ENCODE results near the gene ERC1. TPM values are rescaled to one million over a fixed set of nuclear protein-coding genes. Genes with fewer than 3 reads are reported as not detected.

ERC1 gene
- total RNA-seq, 1 experiment from 2014 or later = 40.4 TPM

- CTCF ChIA-PET = no interaction called here
- DNase-seq (ENCODE audit: low read depth, low spot score) = no peak
- intact Hi-C loops (cut with micrococcal nuclease; ENCODE audit: unreplicated experiment) (no loop called here), in situ Hi-C loops (cut with HindIII; ENCODE audit: low pct_unique_long_range_greater_than_20kb, low sequenced_read_pairs) (no loop called here)
- H3K27me3 ChIP-seq (ENCODE audit: control insufficient read depth, insufficient read depth, low read length) = no peaks in the 10 kb centered on the region
- H3K36me3 ChIP-seq (ENCODE audit: control insufficient read depth, insufficient read depth, low read length) = no peaks in the 10 kb centered on the region
- H3K4me1 ChIP-seq (ENCODE audit: control insufficient read depth, insufficient read depth, low read length) = peaks cover 14% of the 10 kb centered on the region
- BruUV-seq (replicated peaks) = no TSS peak
- POLR2A ChIA-PET = no interaction called here
- no peak overlapping the region for H3K4me3 ChIP-seq (ENCODE audit: low read depth in 2 of 2, low read length in 2 of 2)
- no peak for TF ChIP-seq POLR2AphosphoS5 (IDR thresholded peaks at IDR 0.05; ENCODE audit: low read depth, low read length)
- no peak for TF ChIP-seq SIN3A (IDR thresholded peaks at IDR 0.05; ENCODE audit: borderline replicate concordance, insufficient read depth, low read depth, low read length)
- TF ChIP-seq, protein P1, sequence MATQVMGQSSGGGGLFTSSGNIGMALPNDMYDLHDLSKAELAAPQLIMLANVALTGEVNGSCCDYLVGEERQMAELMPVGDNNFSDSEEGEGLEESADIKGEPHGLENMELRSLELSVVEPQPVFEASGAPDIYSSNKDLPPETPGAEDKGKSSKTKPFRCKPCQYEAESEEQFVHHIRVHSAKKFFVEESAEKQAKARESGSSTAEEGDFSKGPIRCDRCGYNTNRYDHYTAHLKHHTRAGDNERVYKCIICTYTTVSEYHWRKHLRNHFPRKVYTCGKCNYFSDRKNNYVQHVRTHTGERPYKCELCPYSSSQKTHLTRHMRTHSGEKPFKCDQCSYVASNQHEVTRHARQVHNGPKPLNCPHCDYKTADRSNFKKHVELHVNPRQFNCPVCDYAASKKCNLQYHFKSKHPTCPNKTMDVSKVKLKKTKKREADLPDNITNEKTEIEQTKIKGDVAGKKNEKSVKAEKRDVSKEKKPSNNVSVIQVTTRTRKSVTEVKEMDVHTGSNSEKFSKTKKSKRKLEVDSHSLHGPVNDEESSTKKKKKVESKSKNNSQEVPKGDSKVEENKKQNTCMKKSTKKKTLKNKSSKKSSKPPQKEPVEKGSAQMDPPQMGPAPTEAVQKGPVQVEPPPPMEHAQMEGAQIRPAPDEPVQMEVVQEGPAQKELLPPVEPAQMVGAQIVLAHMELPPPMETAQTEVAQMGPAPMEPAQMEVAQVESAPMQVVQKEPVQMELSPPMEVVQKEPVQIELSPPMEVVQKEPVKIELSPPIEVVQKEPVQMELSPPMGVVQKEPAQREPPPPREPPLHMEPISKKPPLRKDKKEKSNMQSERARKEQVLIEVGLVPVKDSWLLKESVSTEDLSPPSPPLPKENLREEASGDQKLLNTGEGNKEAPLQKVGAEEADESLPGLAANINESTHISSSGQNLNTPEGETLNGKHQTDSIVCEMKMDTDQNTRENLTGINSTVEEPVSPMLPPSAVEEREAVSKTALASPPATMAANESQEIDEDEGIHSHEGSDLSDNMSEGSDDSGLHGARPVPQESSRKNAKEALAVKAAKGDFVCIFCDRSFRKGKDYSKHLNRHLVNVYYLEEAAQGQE (IDR thresholded peaks at IDR 0.05; ENCODE audit: insufficient read depth in 1 of 2, low read depth in 2 of 2, low read length in 1 of 2) = no peak
- no peak for TF ChIP-seq TCF7L2 (IDR thresholded peaks at IDR 0.05; ENCODE audit: low read depth, low read length)
- no peak for TF ChIP-seq CTCF (IDR thresholded peaks at IDR 0.05)
- no peaks in the 10 kb centered on the region for H3K9me3 ChIP-seq (ENCODE audit: control insufficient read depth, insufficient read depth, low read depth, low read length)
- no peak overlapping the region for H3K27ac ChIP-seq (ENCODE audit: low read length)
- ATAC-seq = no peak
Measured at GRCh38 chr12:1213618-1214205, 222.7 kb downstream of the ERC1 start.

DNA sequence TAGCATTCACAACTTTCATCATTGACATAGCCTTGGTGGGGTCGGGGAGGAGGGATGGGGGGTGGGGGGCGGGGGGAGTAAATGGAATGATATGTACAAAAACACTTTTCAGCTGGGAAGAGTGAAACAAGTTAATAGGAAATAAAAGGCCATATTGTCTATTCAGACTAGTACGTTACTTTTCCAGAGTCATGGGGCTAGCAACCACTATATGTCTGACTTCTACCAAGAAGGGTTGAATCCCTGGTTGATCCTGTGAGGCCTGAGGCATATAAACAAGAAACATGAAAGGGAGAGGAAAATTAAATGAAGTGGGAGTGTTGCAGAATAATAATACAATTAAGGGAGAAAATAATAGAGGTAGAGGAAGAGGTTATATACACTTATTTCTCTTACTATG lies 225.5 kb downstream of the ERC1 start:
- ATAC-seq (no peak), DNase-seq (ENCODE audit: low read depth, low spot score) (no peak)
- Histone ChIP-seq H3K9me3 (ENCODE audit: control insufficient read depth, insufficient read depth, low read depth, low read length) (no peaks in the 10 kb centered on the region), H3K27ac (ENCODE audit: low read length) (0 out of 2 replicates have a peak overlapping the region, but pooled peaks have one; percentile 23), H3K4me3 (ENCODE audit: low read depth in 2 of 2, low read length in 2 of 2) (no peak overlapping the region), H3K27me3 (ENCODE audit: control insufficient read depth, insufficient read depth, low read length) (no peaks in the 10 kb centered on the region), H3K36me3 (ENCODE audit: control insufficient read depth, insufficient read depth, low read length) (no peaks in the 10 kb centered on the region), H3K4me1 (ENCODE audit: control insufficient read depth, insufficient read depth, low read length) (peaks cover 24% of the 10 kb centered on the region)
- in situ Hi-C loops (cut with HindIII; ENCODE audit: low pct_unique_long_range_greater_than_20kb, low sequenced_read_pairs) = no loop called here
- BruUV-seq (replicated peaks) = no TSS peak
- TF ChIP-seq CTCF (IDR thresholded peaks at IDR 0.05) (no peak), SIN3A (IDR thresholded peaks at IDR 0.05; ENCODE audit: borderline replicate concordance, insufficient read depth, low read depth, low read length) (no peak), POLR2AphosphoS5 (IDR thresholded peaks at IDR 0.05; ENCODE audit: low read depth, low read length) (no peak), TCF7L2 (IDR thresholded peaks at IDR 0.05; ENCODE audit: low read depth, low read length) (no peak)
- TF ChIP-seq, protein P1 (IDR thresholded peaks at IDR 0.05; ENCODE audit: insufficient read depth in 1 of 2, low read depth in 2 of 2, low read length in 1 of 2) = no peak
- intact Hi-C loops (cut with micrococcal nuclease; ENCODE audit: unreplicated experiment) = no loop called here
- POLR2A ChIA-PET = no interaction called here
- CTCF ChIA-PET = no interaction called here
